Measurements from ENCODE around the gene MESD. TPM values are rescaled to one million over a fixed set of nuclear protein-coding genes. Genes with fewer than 3 reads are reported as not detected.

Gene MESD
- polyA plus RNA-seq, 3 donors from 2014 or later: 22.3 to 39.6 (median 32.1) TPM

- H3K9me3 Mint-ChIP-seq: peaks cover 0 to 2% (median 0%) of the 10 kb centered on the region in 6 donors
- peaks cover 0 to 5% (median 0%) of the 10 kb centered on the region in 3 donors for H3K36me3 Mint-ChIP-seq
- DNase-seq: no peak
- H3K4me3 Mint-ChIP-seq: no peak overlapping the region
- H3K4me1 Mint-ChIP-seq: peaks cover 15 to 20% of the 10 kb centered on the region in 2 donors
- H3K27ac Mint-ChIP-seq: no peak overlapping the region
- peaks cover 6 to 13% (median 10%) of the 10 kb centered on the region in 3 donors for H3K27me3 Mint-ChIP-seq (ENCODE audit: low read depth in 3 of 3)
Measured at GRCh38 chr15:80996247-80996646, 6.6 kb upstream of the MESD start.

- Mint-ChIP-seq H3K4me1 (peaks cover 23 to 28% of the 10 kb centered on the region in 2 donors), H3K36me3 (peaks cover 0 to 5% (median 0%) of the 10 kb centered on the region in 3 donors), H3K27me3 (ENCODE audit: low read depth in 3 of 3) (peaks cover 4% of the 10 kb centered on the region in 3 donors), H3K4me3 (no peak overlapping the region), H3K27ac (no peak overlapping the region), H3K9me3 (peaks cover 0 to 2% (median 0%) of the 10 kb centered on the region in 6 donors)
- no peak for DNase-seq
Measured at GRCh38 chr15:80992441-80992840, 2.8 kb upstream of the MESD start.

GRCh38 chr15:80992006-80992405, 2.4 kb upstream of the MESD start:
- H3K9me3 Mint-ChIP-seq: peaks cover 0 to 2% (median 0%) of the 10 kb centered on the region in 6 donors
- peaks cover 25 to 31% of the 10 kb centered on the region in 2 donors for H3K4me1 Mint-ChIP-seq
- no peak overlapping the region for H3K27ac Mint-ChIP-seq
- no peak for DNase-seq
- H3K4me3 Mint-ChIP-seq: no peak overlapping the region
- peaks cover 2 to 4% (median 4%) of the 10 kb centered on the region in 3 donors for H3K27me3 Mint-ChIP-seq (ENCODE audit: low read depth in 3 of 3)
- H3K36me3 Mint-ChIP-seq: peaks cover 0 to 5% (median 0%) of the 10 kb centered on the region in 3 donors

GRCh38 chr15:80991421-80991820, 1.8 kb upstream of the MESD start:
- H3K4me1 Mint-ChIP-seq: peaks cover 31 to 37% of the 10 kb centered on the region in 2 donors
- DNase-seq: no peak
- peaks cover 2 to 4% (median 4%) of the 10 kb centered on the region in 3 donors for H3K27me3 Mint-ChIP-seq (ENCODE audit: low read depth in 3 of 3)
- peaks cover 0 to 5% (median 0%) of the 10 kb centered on the region in 3 donors for H3K36me3 Mint-ChIP-seq
- H3K4me3 Mint-ChIP-seq: peak overlapping the region in 1 of 5 donors; percentile 10
- peaks cover 0 to 2% (median 0%) of the 10 kb centered on the region in 6 donors for H3K9me3 Mint-ChIP-seq
- peak overlapping the region in 1 of 6 donors; percentile 30 for H3K27ac Mint-ChIP-seq

DNA sequence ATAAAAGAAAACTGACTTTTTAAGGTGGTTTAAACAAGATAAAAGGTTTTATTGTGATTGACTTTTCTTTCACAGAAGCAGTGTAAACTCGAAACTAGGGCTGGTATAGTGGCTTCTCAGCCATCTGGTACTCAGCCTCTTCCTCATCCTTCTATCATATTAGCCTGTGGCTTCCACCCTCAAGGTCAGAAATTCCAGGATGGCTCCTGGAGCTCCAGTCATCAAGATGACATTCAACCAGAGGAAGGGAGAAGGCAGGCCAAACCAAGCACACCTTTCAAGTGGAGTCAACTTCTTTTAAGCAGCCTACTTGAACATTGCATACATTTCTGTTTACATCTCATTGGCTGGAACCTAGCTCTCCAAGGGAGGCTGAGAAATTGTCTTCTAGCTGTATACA, 1.3 kb upstream of the MESD start:
- DNase-seq: no peak
- no peaks in the 10 kb centered on the region for H3K9me3 Mint-ChIP-seq
- H3K36me3 Mint-ChIP-seq: peaks cover 0 to 3% (median 0%) of the 10 kb centered on the region in 3 donors
- peaks cover 31 to 41% of the 10 kb centered on the region in 2 donors for H3K4me1 Mint-ChIP-seq
- no peak overlapping the region for H3K27ac Mint-ChIP-seq
- H3K27me3 Mint-ChIP-seq (ENCODE audit: low read depth in 3 of 3): peaks cover 2 to 3% (median 3%) of the 10 kb centered on the region in 3 donors
- peak overlapping the region in 1 of 5 donors; percentile 10 for H3K4me3 Mint-ChIP-seq

- Mint-ChIP-seq H3K4me1 (peaks cover 42 to 58% of the 10 kb centered on the region in 2 donors), H3K9me3 (no peaks in the 10 kb centered on the region), H3K27ac (peak overlapping the region; percentile 90 to 97 (median 95)), H3K36me3 (no peaks in the 10 kb centered on the region), H3K27me3 (ENCODE audit: low read depth in 3 of 3) (peaks cover 0 to 2% (median 0%) of the 10 kb centered on the region in 3 donors), H3K4me3 (peak overlapping the region; percentile 94 to 99 (median 97))
- no peak for DNase-seq
Measured at GRCh38 chr15:80989081-80989517, 520 bp downstream of the MESD start.

DNA sequence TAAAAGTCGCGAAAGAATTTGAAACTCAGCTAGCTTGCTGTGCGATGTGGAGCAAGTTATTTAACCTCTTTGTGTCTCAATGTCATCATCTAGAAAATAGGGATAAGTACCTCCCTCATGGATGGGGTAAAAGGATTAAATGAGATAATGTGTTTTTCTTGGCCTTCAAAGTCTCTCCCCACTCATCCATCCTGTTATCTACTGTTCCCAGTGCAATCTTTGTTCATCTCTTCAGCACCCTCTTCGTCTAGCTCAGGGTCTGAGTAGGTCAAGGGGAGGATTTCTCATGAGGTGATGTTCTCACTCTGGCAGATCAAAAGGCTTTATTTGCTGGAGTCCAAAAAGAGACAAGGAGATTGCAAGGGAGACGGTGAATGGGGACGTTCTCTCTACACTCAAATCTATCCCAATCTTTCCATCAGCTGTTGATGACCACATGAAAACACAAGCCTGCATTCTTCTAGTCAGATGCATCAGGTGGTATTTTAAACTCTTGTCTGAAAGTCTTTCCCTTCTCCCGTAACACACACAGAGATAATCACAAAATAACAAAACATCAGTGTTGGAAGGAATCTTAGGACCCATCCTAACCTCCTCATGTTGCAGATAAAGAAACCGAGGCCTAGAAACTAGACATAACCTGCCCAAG, 1.3 kb downstream of the MESD start:
- Mint-ChIP-seq H3K27ac (peak overlapping the region; percentile 8 to 97 (median 93)), H3K4me3 (peak overlapping the region; percentile 94 to 99 (median 97)), H3K4me1 (peaks cover 45 to 64% of the 10 kb centered on the region in 2 donors), H3K36me3 (no peaks in the 10 kb centered on the region), H3K27me3 (ENCODE audit: low read depth in 3 of 3) (peaks cover 0 to 2% (median 0%) of the 10 kb centered on the region in 3 donors), H3K9me3 (no peaks in the 10 kb centered on the region)
- DNase-seq: no peak

GRCh38 chr15:80986487-80986886, 3.1 kb downstream of the MESD start:
- Mint-ChIP-seq H3K27ac (peak overlapping the region in 1 of 6 donors; percentile 44), H3K9me3 (no peaks in the 10 kb centered on the region), H3K4me1 (peaks cover 53 to 75% of the 10 kb centered on the region in 2 donors), H3K4me3 (peak overlapping the region in 1 of 5 donors; percentile 15), H3K36me3 (peaks cover 0 to 8% (median 7%) of the 10 kb centered on the region in 3 donors), H3K27me3 (ENCODE audit: low read depth in 3 of 3) (peaks cover 0 to 2% (median 0%) of the 10 kb centered on the region in 3 donors)
- DNase-seq: no peak

DNA sequence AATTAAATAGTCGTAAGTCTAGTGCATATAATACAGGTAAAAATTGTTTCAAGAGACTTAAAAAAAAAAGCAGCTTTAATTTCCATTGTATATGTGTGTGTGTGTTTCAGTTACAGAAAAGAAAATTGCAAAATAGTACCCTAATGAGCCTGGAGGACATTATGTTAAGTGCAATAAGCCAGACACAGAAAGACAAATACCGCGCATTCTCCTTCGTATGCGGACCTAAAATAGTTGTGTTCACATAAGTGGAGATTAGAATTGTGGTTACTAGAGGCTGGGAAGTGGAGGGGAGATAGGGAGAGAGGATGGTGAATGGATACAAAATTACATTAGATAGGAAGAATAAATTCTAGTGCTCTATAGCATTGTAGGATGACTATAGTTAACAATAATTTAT, 3.6 kb downstream of the MESD start:
- Mint-ChIP-seq H3K4me3 (peak overlapping the region in 1 of 5 donors; percentile 21), H3K4me1 (peaks cover 53 to 75% of the 10 kb centered on the region in 2 donors), H3K9me3 (no peaks in the 10 kb centered on the region), H3K27me3 (ENCODE audit: low read depth in 3 of 3) (peaks cover 0 to 2% (median 0%) of the 10 kb centered on the region in 3 donors), H3K27ac (peak overlapping the region in 1 of 6 donors; percentile 14), H3K36me3 (peaks cover 0 to 8% (median 7%) of the 10 kb centered on the region in 3 donors)
- DNase-seq: no peak

GRCh38 chr15:80984856-80985255, 4.8 kb downstream of the MESD start:
- Mint-ChIP-seq H3K36me3 (peaks cover 1 to 12% (median 11%) of the 10 kb centered on the region in 3 donors), H3K27ac (peak overlapping the region; percentile 16 to 82 (median 73)), H3K4me3 (peak overlapping the region in 1 of 5 donors; percentile 42), H3K27me3 (ENCODE audit: low read depth in 3 of 3) (peaks cover 0 to under 1% (median 0%) of the 10 kb centered on the region in 3 donors), H3K4me1 (peaks cover 52 to 70% of the 10 kb centered on the region in 2 donors), H3K9me3 (no peaks in the 10 kb centered on the region)
- no peak for DNase-seq

GRCh38 chr15:80982839-80983238, 6.8 kb downstream of the MESD start:
- Mint-ChIP-seq H3K9me3 (no peaks in the 10 kb centered on the region), H3K27ac (no peak overlapping the region), H3K27me3 (ENCODE audit: low read depth in 3 of 3) (no peaks in the 10 kb centered on the region), H3K4me1 (peaks cover 32 to 58% of the 10 kb centered on the region in 2 donors), H3K36me3 (peaks cover 9 to 27% (median 25%) of the 10 kb centered on the region in 3 donors), H3K4me3 (no peak overlapping the region)
- no peak for DNase-seq

GRCh38 chr15:80982205-80982604, 7.4 kb downstream of the MESD start:
- no peak for DNase-seq

DNA sequence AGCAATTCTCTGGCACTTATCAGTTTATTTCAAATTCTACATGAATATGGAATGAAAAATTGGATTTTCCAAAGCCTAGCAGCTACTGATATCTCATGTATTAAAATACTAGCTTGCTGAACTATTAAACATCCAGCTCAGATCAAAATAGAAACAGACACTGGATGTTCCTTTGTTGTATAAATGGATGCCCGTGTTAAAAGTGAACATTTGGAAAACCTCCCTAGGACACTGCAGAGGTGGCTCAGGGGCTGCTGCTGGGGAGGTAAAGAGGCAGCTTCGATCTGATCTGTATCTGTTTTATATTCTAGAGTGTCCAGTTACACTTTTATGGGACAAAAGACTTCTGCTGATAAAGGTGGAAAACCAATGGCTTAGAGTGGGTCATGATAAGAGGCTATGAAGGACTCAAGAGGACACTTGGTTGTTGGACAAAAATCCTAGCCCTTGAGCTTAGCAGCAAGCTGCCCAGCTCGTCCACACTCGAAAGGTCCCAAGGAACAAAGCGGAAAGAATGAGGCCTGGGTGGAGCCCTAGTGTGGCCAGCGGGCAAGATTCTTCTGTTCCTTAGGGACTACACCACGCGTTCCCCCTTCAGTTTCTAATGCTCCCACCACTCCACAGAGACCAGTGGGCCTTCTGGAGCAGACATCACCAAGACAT, 9.9 kb downstream of the MESD start:
- peaks cover 40 to 56% of the 10 kb centered on the region in 2 donors for H3K4me1 Mint-ChIP-seq
- DNase-seq: no peak
- peaks cover 9 to 27% (median 25%) of the 10 kb centered on the region in 3 donors for H3K36me3 Mint-ChIP-seq
- H3K27me3 Mint-ChIP-seq (ENCODE audit: low read depth in 3 of 3): no peaks in the 10 kb centered on the region
- H3K4me3 Mint-ChIP-seq: no peak overlapping the region
- no peak overlapping the region for H3K27ac Mint-ChIP-seq
- no peaks in the 10 kb centered on the region for H3K9me3 Mint-ChIP-seq

More at GRCh38 chr15:80982205-80982604, 7.4 kb downstream of the MESD start:
- Mint-ChIP-seq H3K4me1 (peaks cover 33 to 58% of the 10 kb centered on the region in 2 donors), H3K4me3 (no peak overlapping the region), H3K27me3 (ENCODE audit: low read depth in 3 of 3) (no peaks in the 10 kb centered on the region), H3K27ac (peak overlapping the region in 3 of 6 donors; percentile 31 to 76 (median 32)), H3K36me3 (peaks cover 9 to 27% (median 25%) of the 10 kb centered on the region in 3 donors), H3K9me3 (no peaks in the 10 kb centered on the region)
